HG03354 (cell line): ENCODE data around the gene SLU7.
A peak's percentile ranks its signal among the peaks of the same experiment; 100 is the strongest.
"Not testable (repeated sequence)": the region's sequence is repeated elsewhere in the genome, so short reads cannot be mapped to it uniquely, and the experiment has no call there.

Experiments
- ATAC-seq: cut with Tn5 transposase; IDR thresholded peaks from one replicate; pipeline ENCODE4 v1.9.1; 2021; ENCODE audit warnings: mild to moderate bottlenecking; ENCODE audit not compliant: unreplicated experiment, poor library complexity, severe bottlenecking

Gene SLU7

GRCh38 chr5:160452036-160452435 is 33.2 kb upstream of the SLU7 start:
- ATAC-seq = no peak

- ATAC-seq = no peak
Observed at GRCh38 chr5:160451281-160451680, 32.4 kb upstream of the SLU7 start.

- ATAC-seq = peak; percentile 58
Observed at GRCh38 chr5:160450164-160450932, 31.5 kb upstream of the SLU7 start.

- ATAC-seq = no peak
Observed at GRCh38 chr5:160449458-160449857, 30.6 kb upstream of the SLU7 start.

- no peak for ATAC-seq
Observed at GRCh38 chr5:160448886-160449285, 30.0 kb upstream of the SLU7 start.

GRCh38 chr5:160445751-160446150 is 26.9 kb upstream of the SLU7 start:
- ATAC-seq = no peak

- ATAC-seq = peak; percentile 46
Observed at GRCh38 chr5:160445132-160445531, 26.3 kb upstream of the SLU7 start.

- ATAC-seq = no peak
Observed at GRCh38 chr5:160444407-160444806, 25.5 kb upstream of the SLU7 start.

- ATAC-seq = no peak
Observed at GRCh38 chr5:160442824-160443431, 24.0 kb upstream of the SLU7 start.

- ATAC-seq = no peak
Observed at GRCh38 chr5:160441311-160441781, 22.5 kb upstream of the SLU7 start.

GRCh38 chr5:160439205-160439600 is 20.3 kb upstream of the SLU7 start:
- ATAC-seq = peak; percentile 69

GRCh38 chr5:160438316-160439204 is 19.7 kb upstream of the SLU7 start:
- ATAC-seq = peak; percentile 47

GRCh38 chr5:160437271-160437670 is 18.4 kb upstream of the SLU7 start:
- ATAC-seq = no peak

- ATAC-seq = not testable (repeated sequence)
Observed at GRCh38 chr5:160436661-160437060, 17.8 kb upstream of the SLU7 start.

- no peak for ATAC-seq
Observed at GRCh38 chr5:160436017-160436416, 17.1 kb upstream of the SLU7 start.

- no peak for ATAC-seq
Observed at GRCh38 chr5:160435532-160435931, 16.7 kb upstream of the SLU7 start.

- peak; percentile 70 for ATAC-seq
Observed at GRCh38 chr5:160434022-160434531, 15.2 kb upstream of the SLU7 start.

- ATAC-seq = no peak
Observed at GRCh38 chr5:160432787-160433186, 13.9 kb upstream of the SLU7 start.

- peak; percentile 45 for ATAC-seq
Observed at GRCh38 chr5:160432196-160432595, 13.3 kb upstream of the SLU7 start.

- no peak for ATAC-seq
Observed at GRCh38 chr5:160427607-160428006, 8.7 kb upstream of the SLU7 start.
